ENCODE measurements around the gene CHMP6.
A peak's percentile ranks its signal among the peaks of the same experiment; 100 is the strongest.

Gene CHMP6

GRCh38 chr17:81037798-81038733 is 46.4 kb downstream of the CHMP6 start:
- 91 to 93% methylated on average over 30 of the region's 30 CpGs for WGBS, 2 experiments
- Histone ChIP-seq H3K36me3 (ENCODE audit: control insufficient read depth, insufficient read depth, low read length) (no peaks in the 10 kb centered on the region), H3K4me1 (ENCODE audit: control insufficient read depth, insufficient read depth, low read length) (peaks cover 33% of the 10 kb centered on the region), H3K27me3 (ENCODE audit: control insufficient read depth, insufficient read depth, low read length, poor library complexity, severe bottlenecking) (peaks cover 18% of the 10 kb centered on the region), H3K27ac (ENCODE audit: insufficient read depth, low read depth, low read length, poor library complexity, severe bottlenecking) (no peak overlapping the region), H3K4me3 (ENCODE audit: insufficient read depth, low read depth, low read length) (no peak overlapping the region), H3K9me3 (ENCODE audit: control insufficient read depth, low read length) (no peaks in the 10 kb centered on the region)

- Histone ChIP-seq H3K9me3 (ENCODE audit: control insufficient read depth, low read length) (no peaks in the 10 kb centered on the region), H3K27me3 (ENCODE audit: control insufficient read depth, insufficient read depth, low read length, poor library complexity, severe bottlenecking) (peaks cover 8% of the 10 kb centered on the region), H3K4me1 (ENCODE audit: control insufficient read depth, insufficient read depth, low read length) (peaks cover 37% of the 10 kb centered on the region), H3K27ac (ENCODE audit: insufficient read depth, low read depth, low read length, poor library complexity, severe bottlenecking) (no peak overlapping the region), H3K36me3 (ENCODE audit: control insufficient read depth, insufficient read depth, low read length) (no peaks in the 10 kb centered on the region), H3K4me3 (ENCODE audit: insufficient read depth, low read depth, low read length) (no peak overlapping the region)
- WGBS, 2 experiments: 93% methylated on average over 16 of the region's 16 CpGs
Observed at GRCh38 chr17:81039096-81039495, 47.5 kb downstream of the CHMP6 start.

GRCh38 chr17:81039854-81040758 is 48.5 kb downstream of the CHMP6 start:
- 86% methylated on average over 28 of the region's 28 CpGs for WGBS, 2 experiments

GRCh38 chr17:81040791-81041337 is 49.2 kb downstream of the CHMP6 start:
- Histone ChIP-seq H3K27ac (ENCODE audit: insufficient read depth, low read depth, low read length, poor library complexity, severe bottlenecking) (no peak overlapping the region), H3K27me3 (ENCODE audit: control insufficient read depth, insufficient read depth, low read length, poor library complexity, severe bottlenecking) (peaks cover 4% of the 10 kb centered on the region), H3K9me3 (ENCODE audit: control insufficient read depth, low read length) (no peaks in the 10 kb centered on the region), H3K4me3 (ENCODE audit: insufficient read depth, low read depth, low read length) (no peak overlapping the region), H3K4me1 (ENCODE audit: control insufficient read depth, insufficient read depth, low read length) (peaks cover 40% of the 10 kb centered on the region), H3K36me3 (ENCODE audit: control insufficient read depth, insufficient read depth, low read length) (no peaks in the 10 kb centered on the region)
- WGBS, 2 experiments: 68 to 71% methylated on average over 6 of the region's 6 CpGs

More at GRCh38 chr17:81039854-81040758, 48.5 kb downstream of the CHMP6 start:
- no peak overlapping the region for H3K27ac ChIP-seq (ENCODE audit: insufficient read depth, low read depth, low read length, poor library complexity, severe bottlenecking)
- H3K9me3 ChIP-seq (ENCODE audit: control insufficient read depth, low read length): no peaks in the 10 kb centered on the region
- H3K36me3 ChIP-seq (ENCODE audit: control insufficient read depth, insufficient read depth, low read length): no peaks in the 10 kb centered on the region
- H3K27me3 ChIP-seq (ENCODE audit: control insufficient read depth, insufficient read depth, low read length, poor library complexity, severe bottlenecking): peaks cover 6% of the 10 kb centered on the region
- peaks cover 40% of the 10 kb centered on the region for H3K4me1 ChIP-seq (ENCODE audit: control insufficient read depth, insufficient read depth, low read length)
- no peak overlapping the region for H3K4me3 ChIP-seq (ENCODE audit: insufficient read depth, low read depth, low read length)

GRCh38 chr17:81042606-81043005 is 51.0 kb downstream of the CHMP6 start:
- no peak overlapping the region for H3K27ac ChIP-seq (ENCODE audit: insufficient read depth, low read depth, low read length, poor library complexity, severe bottlenecking)
- 92 to 94% methylated on average over 7 to 8 of the region's 9 CpGs for WGBS, 2 experiments
- no peaks in the 10 kb centered on the region for H3K27me3 ChIP-seq (ENCODE audit: control insufficient read depth, insufficient read depth, low read length, poor library complexity, severe bottlenecking)
- no peak overlapping the region for H3K4me3 ChIP-seq (ENCODE audit: insufficient read depth, low read depth, low read length)
- H3K9me3 ChIP-seq (ENCODE audit: control insufficient read depth, low read length): no peaks in the 10 kb centered on the region
- H3K36me3 ChIP-seq (ENCODE audit: control insufficient read depth, insufficient read depth, low read length): no peaks in the 10 kb centered on the region
- peaks cover 27% of the 10 kb centered on the region for H3K4me1 ChIP-seq (ENCODE audit: control insufficient read depth, insufficient read depth, low read length)

- Histone ChIP-seq H3K4me1 (ENCODE audit: control insufficient read depth, insufficient read depth, low read length) (peaks cover 28% of the 10 kb centered on the region), H3K4me3 (ENCODE audit: insufficient read depth, low read depth, low read length) (no peak overlapping the region), H3K27me3 (ENCODE audit: control insufficient read depth, insufficient read depth, low read length, poor library complexity, severe bottlenecking) (no peaks in the 10 kb centered on the region), H3K36me3 (ENCODE audit: control insufficient read depth, insufficient read depth, low read length) (no peaks in the 10 kb centered on the region), H3K9me3 (ENCODE audit: control insufficient read depth, low read length) (no peaks in the 10 kb centered on the region), H3K27ac (ENCODE audit: insufficient read depth, low read depth, low read length, poor library complexity, severe bottlenecking) (peak overlapping the region; percentile 26)
- 94 to 95% methylated on average over 19 of the region's 19 CpGs for WGBS, 2 experiments
Observed at GRCh38 chr17:81043319-81043724, 51.7 kb downstream of the CHMP6 start.

- Histone ChIP-seq H3K4me1 (ENCODE audit: control insufficient read depth, insufficient read depth, low read length) (peaks cover 34% of the 10 kb centered on the region), H3K27me3 (ENCODE audit: control insufficient read depth, insufficient read depth, low read length, poor library complexity, severe bottlenecking) (no peaks in the 10 kb centered on the region), H3K36me3 (ENCODE audit: control insufficient read depth, insufficient read depth, low read length) (no peaks in the 10 kb centered on the region), H3K27ac (ENCODE audit: insufficient read depth, low read depth, low read length, poor library complexity, severe bottlenecking) (peak overlapping the region; percentile 26), H3K9me3 (ENCODE audit: control insufficient read depth, low read length) (no peaks in the 10 kb centered on the region), H3K4me3 (ENCODE audit: insufficient read depth, low read depth, low read length) (no peak overlapping the region)
- 82 to 83% methylated on average over 38 of the region's 38 CpGs for WGBS, 2 experiments
Observed at GRCh38 chr17:81043725-81044427, 52.2 kb downstream of the CHMP6 start.

GRCh38 chr17:81044428-81044763 is 52.8 kb downstream of the CHMP6 start:
- Histone ChIP-seq H3K9me3 (ENCODE audit: control insufficient read depth, low read length) (no peaks in the 10 kb centered on the region), H3K4me3 (ENCODE audit: insufficient read depth, low read depth, low read length) (no peak overlapping the region), H3K36me3 (ENCODE audit: control insufficient read depth, insufficient read depth, low read length) (no peaks in the 10 kb centered on the region), H3K27me3 (ENCODE audit: control insufficient read depth, insufficient read depth, low read length, poor library complexity, severe bottlenecking) (no peaks in the 10 kb centered on the region), H3K4me1 (ENCODE audit: control insufficient read depth, insufficient read depth, low read length) (peaks cover 37% of the 10 kb centered on the region), H3K27ac (ENCODE audit: insufficient read depth, low read depth, low read length, poor library complexity, severe bottlenecking) (no peak overlapping the region)
- 94 to 96% methylated on average over 14 of the region's 14 CpGs for WGBS, 2 experiments

GRCh38 chr17:81044764-81045589 is 53.3 kb downstream of the CHMP6 start:
- Histone ChIP-seq H3K27ac (ENCODE audit: insufficient read depth, low read depth, low read length, poor library complexity, severe bottlenecking) (no peak overlapping the region), H3K27me3 (ENCODE audit: control insufficient read depth, insufficient read depth, low read length, poor library complexity, severe bottlenecking) (no peaks in the 10 kb centered on the region), H3K4me1 (ENCODE audit: control insufficient read depth, insufficient read depth, low read length) (peaks cover 36% of the 10 kb centered on the region), H3K36me3 (ENCODE audit: control insufficient read depth, insufficient read depth, low read length) (no peaks in the 10 kb centered on the region), H3K4me3 (ENCODE audit: insufficient read depth, low read depth, low read length) (no peak overlapping the region), H3K9me3 (ENCODE audit: control insufficient read depth, low read length) (no peaks in the 10 kb centered on the region)
- 94% methylated on average over 28 of the region's 28 CpGs for WGBS, 2 experiments

Measured in ectodermal cell (in vitro differentiated cells).